ENCODE measurements around the gene ASCC2.
"Not testable (repeated sequence)": the region's sequence is repeated elsewhere in the genome, so short reads cannot be mapped to it uniquely, and the experiment has no call there.

Gene ASCC2

DNA sequence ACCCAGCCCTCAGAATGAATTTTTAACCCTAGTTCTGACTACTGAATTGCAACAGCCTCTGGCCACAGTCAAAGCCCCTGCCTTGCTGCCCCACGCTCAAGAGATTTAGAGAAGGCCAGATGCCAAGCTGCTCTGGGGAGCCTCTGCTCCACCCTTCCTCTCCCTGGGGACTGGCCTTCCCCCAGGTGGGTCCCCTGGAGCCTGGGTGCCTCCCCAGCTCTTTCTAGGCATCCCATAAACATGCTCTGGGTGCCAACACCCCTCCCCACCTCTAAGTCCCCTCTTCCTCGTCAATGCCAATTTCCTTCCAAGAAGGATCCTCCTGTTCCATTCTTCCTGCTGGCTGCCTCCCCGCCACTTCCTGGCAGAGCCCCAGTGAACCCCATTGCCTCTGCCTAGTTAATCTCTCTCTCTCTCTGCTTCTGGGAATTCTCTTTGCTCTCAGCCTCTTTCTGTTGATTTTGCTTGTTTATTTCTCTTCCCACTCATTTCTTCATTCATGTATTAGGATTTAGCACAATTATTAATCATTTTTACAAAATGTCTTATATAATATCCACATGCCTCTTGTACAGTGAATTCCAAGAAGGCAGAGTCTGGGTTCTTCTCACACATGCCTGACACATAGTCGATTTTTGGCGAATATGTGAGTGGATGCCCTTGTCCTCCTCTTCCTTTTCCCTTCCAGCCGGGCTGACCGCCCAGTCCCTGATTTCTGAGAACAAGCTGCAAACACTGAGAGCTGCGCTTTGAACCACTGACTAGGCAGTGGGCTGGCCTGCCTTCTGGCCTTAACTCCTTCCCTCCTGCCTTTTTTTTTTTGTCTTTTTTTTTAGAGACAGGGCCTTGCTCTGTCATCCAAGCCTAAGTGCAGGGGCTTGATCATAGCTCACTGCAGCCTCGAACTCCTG is 53.4 kb downstream of the ASCC2 start:
- DNase-seq = no peak

DNA sequence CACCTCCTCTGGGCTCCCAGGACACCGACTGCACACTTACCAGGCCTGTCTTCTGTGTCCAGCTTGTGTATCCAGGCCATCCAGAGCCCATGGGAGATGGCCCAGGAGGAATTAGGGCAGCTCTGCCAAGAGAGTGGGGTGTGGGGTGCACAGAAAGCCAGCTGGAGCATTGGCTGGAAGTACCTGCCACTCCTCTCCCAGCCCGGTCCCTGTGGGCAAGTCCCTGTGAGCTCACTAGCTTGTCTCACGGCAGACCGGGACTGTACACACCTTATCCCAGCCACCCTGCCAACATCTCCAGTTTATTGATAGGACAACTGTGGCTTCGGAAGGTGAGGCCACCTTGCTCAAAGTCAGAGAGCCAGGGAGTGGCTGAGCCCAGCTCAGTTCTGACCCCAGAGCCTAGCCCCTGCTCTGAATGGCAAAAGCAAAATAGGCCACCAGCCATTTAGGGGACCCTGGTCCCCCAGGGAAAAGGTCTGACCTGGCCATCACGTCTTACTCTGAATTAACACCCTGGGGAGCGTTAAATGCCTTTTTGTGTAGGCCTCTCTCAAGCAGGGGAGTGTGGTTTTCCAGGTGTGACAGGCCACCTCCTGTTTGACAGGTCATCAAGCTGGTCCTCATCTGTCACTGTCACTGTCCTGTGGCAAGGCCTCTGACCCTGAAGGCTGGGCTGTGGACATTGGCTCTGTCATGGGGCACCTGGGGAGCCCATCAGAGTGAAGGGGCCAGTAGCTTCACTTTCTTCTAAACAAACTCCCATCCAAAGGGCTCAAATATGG is 55.8 kb downstream of the ASCC2 start:
- DNase-seq = no peak

DNA sequence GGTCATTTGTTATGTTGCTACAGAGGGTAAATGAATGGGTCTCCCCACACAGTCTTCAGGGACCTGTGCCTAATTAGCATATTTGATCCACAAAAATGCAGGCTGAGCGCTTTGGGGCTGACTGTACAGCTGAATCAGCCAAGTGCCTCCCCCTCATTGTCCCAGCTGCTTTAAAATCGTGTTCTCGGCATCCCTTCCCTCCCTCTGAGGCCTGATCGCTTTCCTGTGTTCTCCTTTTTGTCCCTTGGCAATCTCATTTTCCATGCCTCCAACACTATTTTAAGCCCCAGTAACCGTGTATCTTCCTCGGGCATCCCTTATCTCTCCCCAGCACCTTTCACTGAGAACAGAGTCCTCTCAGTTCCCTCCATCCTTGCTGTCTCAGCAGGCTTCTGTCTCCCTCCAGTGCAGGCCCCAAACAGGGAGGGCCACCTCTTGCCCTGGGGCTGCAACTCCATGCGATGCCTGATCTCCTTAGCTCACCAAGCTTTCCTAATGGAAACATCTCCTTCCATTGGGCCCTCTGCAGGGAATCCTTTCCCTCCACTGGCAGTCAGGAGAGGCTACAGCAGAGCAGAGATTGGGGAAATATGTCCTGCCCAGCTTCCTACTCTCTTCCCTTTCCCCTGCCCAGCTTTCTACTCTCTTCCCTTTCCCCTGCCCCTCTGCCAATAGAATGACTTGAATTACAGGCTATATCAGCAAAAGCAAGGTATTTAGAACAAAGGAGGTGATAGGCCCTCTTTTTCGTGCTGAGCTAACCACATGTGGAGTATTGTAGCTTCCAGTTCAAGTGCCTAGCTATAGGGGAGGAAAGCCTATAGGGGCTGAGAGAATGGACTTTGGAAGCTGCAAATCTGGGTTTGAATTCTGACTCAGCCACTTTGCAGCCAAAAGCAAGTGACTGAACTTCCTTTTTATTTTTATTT is 57.1 kb downstream of the ASCC2 start:
- DNase-seq = peak; percentile 86

DNA sequence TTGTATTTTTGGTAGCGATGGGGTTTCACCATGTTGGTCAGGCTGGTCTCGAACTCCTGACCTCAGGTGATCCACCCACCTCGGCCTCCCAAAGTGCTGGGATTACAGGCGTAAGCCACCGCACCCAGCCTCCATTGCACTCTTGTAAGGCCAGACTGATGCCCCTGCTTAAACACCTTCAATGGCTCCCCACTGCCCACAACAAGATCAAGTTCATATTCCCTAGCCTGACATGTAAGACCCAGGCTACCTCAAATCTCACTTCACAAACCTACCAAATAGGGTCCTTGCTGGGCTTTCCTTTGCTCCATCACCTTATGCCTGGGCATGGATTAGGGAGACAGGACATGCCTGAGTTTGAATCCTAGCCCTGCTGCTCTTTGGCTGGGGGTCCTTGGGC is 57.9 kb downstream of the ASCC2 start:
- DNase-seq = no peak

DNA sequence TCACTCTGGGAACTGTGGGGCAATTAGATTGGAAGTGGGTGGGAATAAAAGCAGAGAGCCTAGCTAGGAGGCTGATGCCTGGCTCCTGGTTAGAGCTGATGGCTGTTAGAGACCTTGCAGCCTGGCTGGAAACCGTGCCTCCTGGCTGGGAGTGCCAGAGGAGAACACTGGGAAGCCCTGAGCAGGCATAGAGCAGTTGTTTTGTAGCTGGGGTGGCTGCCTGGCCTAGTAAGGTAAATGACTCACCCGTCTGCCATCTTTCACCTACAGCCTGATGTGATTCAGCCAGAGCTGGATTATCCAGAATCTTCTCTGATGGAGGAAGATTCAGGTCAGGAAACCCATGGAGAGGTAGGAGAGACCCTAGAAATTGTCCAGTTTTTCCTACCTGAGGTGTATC is 64.8 kb downstream of the ASCC2 start:
- DNase-seq = peak; percentile 41

DNA sequence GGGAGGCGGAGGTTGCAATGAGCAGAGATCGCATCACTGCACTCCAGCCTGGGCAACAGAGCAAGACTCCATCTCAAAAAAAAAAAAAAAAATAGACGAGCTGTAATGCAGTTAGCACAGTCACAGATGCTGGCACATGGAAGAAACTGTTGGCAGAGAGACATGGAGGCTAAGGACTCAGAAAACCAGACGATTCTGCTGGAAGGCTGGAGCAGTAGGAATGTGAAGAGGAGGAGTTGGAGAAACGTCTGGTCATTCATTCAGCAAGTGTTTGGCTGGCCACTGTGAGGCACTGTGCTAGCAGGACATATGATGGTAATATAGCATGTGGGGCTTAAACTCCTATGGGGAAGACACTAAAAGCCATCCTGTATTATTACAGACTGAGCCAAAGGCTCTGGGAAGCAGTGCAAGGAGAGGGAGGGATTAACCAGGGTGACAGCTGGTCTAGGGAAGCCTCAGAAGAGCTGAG is 65.9 kb downstream of the ASCC2 start:
- DNase-seq = peak; percentile 62

DNA sequence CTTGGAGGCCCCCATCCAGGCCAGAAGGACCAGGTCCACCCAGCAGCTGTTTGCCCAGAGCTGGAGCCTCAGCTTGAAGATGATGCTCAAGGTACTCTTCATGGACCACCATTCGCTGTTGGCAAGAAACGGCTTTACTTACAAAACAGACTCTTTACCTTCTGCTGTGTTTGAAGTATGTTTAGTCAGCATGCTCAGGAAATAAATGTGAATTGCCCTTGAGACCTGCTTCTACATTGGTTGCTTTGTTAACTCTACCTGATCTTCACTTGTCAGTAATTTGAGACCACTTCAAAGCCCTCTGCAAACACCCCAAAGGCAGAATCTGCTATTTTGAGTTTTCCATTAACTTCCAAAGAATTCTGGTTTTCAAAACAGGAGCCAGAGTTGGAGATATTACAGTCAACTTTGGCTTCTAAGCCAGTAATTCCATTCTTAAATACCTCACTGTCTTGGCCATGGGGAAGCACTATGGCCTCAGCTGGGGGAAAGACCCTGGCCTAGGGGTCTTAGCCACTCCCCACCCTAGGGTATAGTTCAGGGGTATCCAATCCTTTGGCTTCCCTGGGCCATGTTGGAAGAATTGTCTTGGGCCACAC is 68.3 kb downstream of the ASCC2 start:
- DNase-seq = no peak

DNA sequence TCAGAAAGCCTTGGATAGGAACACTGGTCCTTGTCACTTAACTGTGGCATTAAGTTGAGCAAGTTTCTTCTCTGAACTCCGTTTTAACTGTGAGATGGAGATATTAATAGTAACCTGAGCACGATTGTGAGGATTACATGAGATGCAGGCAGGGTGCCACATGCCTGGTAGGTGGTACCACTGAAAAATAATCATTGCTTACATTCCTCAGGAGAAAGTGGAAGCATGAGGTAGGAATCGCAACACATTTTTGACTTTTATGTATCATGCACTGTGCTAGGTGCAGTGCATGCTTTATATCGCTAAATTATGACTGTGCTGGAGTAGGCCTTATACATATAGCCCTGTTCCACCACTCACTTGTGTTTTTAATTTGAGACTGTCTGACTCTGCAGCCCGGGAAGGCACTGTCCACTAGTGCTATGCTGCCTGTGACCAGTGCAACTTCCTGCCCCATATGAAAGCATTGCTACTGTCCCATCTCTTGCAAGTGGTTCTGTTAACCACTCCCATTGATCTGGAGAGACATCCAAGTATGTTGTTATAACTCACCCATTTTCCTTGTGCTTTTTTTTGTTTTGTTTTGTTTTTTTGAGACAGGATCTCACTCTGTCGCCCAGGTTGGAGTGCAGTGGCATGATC is 69.9 kb downstream of the ASCC2 start:
- DNase-seq = no peak

DNA sequence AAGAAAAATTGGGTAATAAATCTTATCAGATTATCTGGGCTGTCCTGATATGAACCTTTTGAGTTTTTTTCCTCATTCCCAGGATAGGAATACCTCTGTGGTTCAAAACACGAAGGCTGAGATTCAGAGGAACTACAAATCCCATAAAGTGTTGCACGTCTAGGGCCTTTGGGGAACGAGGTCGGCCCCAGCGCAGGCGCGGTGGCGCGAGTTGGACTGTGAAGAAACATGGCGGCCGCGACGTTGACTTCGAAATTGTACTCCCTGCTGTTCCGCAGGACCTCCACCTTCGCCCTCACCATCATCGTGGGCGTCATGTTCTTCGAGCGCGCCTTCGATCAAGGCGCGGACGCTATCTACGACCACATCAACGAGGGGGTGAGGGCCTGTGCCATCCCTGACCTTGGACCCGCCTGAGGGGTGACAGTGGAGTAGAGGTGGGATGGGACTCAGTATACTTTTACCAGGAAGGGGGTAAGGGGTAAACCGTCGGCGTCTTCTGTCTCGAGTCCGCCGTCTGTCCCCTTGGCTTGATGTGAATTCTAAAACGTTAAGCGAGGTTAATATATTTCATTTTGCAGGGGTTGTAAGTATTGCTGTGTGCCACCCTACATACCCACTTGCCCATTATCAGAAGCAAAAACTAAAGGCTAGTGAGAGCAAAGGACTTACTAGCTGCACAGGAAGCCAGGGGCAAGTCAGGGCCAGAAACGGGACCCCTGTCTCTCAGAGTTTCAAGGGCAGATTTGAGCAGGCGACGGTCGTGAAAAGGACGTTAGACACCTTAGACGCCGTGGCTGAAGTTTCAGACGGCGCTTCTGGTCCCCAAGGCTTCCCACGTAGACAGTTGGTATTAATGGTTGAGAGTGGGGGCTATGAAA is 70.7 kb downstream of the ASCC2 start, which contains the start of gene UQCR10:
UQCR10 (plus strand) TSS at position 199 of the 881 bp plus-strand sequence; CDS start at position 229, 30 bp downstream.
- peak; percentile 77 for DNase-seq

DNA sequence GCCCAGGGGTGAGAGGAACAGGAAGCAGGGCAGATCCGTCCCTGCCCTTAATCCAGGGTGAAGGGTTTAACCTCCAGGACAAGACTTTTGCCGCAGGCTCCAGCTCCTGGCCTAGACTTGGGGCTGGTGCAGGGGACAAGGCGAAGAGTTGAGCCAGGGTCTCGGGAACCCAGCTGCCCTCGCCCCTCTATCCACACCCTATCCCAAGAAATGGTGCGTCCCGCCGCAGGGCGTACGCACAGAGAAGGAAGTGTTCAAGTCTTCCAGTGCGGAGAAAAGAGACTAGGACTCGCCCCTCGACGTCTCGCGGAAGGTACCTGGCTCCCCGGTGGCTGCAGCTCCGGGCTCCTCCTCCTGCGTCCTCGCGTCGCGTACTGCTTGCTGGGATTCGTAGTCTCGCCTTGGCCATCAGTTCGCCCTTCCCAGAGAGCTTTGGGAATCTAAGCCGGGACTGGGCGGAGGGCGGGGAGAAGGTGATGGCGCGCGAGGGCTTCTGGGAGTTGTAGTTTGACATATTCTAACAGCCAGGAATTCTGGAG is 71.4 kb downstream of the ASCC2 start, which contains the start of gene ZMAT5:
ZMAT5 (minus strand) TSS at position 376 of the 539 bp plus-strand sequence. CDS start 18,463 bp downstream, outside the sequence.
- peak; percentile 96 for DNase-seq

DNA sequence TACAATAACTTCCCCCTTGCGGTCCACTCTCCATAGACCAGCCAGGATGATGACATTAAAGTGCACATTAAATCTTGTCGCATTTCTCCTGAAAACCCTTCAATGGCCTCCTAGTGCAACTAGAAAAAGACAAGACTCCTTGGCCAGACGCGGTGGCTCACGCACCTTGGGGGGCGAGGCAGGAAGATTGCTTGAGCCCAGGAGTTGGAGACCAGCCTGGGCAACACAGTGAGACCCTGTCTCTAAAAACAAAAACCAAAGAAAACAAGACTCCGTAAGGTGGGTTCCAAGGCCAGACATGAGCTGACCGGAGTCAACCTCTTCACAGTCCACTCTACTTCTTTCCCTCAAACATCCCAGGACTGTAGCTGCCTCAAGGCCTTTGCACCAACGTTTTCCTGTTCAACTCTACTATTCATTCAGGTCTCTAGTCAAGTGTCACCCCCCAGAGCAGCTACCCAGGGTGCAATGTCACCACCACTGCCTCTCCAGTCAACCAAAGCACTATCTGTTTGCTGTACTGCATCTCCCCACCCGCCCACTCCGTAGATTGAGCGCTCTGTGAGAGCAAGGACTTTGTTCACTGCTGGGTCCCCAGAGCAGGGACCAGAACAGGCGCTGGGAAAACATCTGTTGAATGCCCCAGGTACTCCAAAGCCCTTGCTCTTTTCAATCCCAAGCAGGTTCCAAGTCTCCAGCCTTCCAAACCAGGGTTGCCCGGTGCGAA is 72.0 kb downstream of the ASCC2 start:
- DNase-seq = no peak

DNA sequence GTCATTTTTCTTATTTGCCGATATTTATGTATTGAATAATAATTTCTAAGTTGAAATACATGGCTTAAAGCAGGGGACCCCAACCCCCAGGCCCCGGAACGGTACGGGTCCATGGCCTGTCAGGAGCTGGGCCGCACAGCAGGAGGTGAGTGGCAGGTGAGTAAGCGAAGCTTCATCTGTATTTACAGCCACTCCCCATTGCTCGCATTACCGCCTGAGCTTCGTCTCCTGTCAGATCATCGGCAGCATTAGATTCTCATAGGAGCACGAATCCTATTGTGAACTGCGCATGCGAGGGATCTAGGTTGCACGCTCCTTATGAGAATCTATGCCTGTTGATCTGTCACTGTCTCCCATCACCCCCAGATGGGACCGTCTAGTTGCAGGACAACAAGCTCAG is 75.8 kb downstream of the ASCC2 start:
- no peak for DNase-seq

DNA sequence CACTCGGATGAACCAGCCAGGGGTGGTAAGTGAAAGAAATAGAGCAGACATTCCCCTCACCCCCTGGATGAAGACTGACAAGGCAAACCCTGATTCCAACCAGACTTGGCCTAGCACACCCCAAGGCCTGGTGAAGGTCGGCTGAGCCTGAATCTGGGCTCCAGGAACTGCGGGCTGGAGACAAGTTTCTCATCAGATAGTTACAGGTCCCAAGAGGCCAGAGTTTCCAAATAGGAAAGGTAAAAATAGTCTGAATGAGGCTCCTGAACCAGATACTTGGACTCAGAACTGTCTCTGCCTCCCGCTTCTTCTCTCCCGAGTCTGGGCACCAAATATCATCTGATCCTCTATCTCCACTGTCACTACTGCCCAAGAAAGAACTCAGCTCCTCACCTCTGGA is 79.1 kb downstream of the ASCC2 start:
- DNase-seq = no peak

DNA sequence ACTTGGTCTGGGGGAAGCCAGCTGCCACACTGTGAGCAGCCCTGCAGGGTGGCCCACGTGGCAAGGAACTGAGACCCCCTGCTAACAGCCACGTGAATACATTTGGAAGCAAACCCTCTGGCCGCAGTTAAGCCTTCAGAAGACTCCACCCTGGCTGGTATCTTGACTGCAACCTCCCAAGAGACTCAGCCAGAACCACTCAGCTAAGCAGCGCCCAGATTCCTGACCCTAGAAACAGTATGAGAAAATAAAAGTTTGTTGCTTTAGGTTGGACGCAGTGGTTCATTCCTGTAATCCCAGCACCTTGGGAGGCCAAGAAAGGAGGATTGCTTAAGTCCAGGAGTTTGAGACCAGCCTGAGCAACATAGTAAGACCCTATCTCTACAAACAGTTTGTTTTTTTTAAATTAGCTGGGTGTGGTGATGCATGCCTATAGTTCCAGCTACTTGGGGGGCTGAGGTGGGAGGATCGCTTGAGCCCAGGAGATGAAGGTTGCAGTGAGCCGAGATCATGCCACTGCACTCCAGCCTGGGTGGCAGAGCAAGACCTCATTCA is 79.9 kb downstream of the ASCC2 start:
- DNase-seq = no peak

DNA sequence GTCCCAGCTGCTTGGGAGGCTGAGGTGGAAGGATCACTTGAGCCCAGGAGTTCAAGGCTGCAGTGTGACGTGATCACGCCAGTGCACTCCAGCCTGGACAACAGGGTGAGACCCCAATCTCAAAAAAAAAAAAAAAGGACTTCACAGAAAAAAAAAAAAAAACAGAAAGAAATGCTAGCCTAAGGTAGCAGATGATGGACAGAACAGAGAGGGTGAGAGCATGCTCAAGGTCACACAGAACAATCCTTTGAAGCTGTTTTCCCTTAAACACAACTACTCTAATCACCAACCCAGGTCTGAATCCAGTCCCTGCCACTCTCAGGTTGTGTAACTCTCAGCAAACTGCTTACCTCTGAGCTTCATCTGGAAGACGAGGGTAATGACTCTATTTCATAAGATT is 81.0 kb downstream of the ASCC2 start:
- DNase-seq = no peak

DNA sequence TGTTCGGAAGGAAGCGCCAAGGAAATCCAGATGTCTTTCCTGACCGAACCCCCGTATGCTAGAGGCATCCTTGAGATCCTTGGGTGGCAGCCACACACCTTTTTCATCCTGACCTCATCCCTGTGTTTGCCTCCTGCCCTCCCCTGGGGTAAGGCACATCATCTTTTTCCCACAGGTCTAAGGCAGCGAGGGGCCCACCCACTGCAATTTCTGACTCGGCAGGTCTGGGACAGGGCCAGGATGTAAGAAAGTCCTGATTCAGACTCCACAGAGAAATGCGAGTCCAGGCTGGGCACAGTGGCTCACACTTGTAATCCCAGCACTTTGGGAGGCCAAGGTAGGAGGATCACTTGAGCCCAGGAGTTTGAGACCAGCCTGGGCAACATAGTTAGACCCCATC is 81.7 kb downstream of the ASCC2 start:
- DNase-seq = no peak

DNA sequence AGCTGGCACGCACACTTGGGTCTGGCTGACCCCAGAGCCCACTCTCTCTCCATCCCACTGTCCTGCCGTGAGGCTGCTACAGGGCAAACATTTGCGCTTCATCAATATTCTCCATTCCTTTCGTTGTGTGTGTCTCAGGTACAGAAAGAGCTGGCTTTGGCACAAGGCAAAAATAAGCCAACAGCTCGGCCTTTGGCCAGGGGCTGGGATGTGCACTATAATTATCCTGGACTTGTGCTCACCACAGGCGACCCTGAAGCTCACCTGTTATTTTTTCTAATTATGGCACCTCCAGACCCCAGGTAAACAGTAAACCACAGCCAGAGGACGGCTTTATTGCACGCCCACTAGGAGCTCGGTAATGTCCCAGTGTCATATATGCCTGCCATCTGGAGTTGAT is 82.2 kb downstream of the ASCC2 start:
- DNase-seq = no peak

DNA sequence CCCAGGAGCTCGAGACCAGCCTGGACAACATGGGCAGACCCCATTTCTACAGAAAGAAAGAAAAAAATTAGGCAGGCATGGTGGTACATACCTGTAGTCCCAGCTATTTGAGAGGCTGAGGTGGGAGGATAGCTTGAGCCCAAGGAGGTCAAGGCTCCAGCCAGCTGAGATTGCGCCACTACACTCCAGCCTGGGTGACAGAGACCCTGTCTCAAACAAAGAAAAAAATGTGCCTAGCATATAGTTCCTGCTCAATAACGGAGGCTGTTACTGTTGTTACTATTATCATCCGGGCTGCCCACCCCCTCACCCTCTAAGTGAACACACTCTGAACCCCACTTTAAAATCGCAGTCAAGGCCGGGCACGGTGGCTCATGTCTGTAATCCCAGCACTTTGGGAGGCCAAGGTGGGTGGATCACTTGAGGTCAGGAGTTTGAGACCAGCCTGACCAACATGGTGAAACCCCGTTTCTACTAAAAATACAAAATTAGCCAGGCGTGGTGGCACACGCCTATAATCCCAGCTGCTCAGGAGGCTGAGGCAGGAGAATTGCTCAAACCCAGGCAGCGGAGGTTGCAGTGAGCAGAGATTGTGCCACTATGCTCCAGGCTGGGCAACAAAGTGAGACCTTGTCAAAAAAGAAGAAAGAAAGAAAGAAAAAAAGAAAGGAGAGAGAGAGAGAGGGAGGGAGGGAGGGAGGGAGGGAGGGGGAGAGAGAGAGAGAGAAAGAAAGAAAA is 83.2 kb downstream of the ASCC2 start:
- not testable (repeated sequence) for DNase-seq

Measured in HCEC 1CT (cell line).